Neural crest cell (in vitro differentiated cells): Measurements from ENCODE around the gene SCO1. TPM values are rescaled to one million over a fixed set of nuclear protein-coding genes. Genes with fewer than 3 reads are reported as not detected.

Source experiments
- DNase-seq: peaks from one replicate; pipeline ENCODE4 v3.0.0; 2021; ENCODE audit warnings: low read depth, mixed read lengths, low spot score
- H3K27ac Mint-ChIP-seq: one replicate; pipeline ENCODE4 v1.8.0; 2021; ENCODE audit warnings: mild to moderate bottlenecking, mixed read lengths; ENCODE audit not compliant: unreplicated experiment
- H3K27me3 Mint-ChIP-seq: 2 replicates; pipeline ENCODE4 v1.8.0; 2021; ENCODE audit warnings: low read depth, mild to moderate bottlenecking, mixed read lengths
- H3K36me3 Mint-ChIP-seq: 2 replicates; pipeline ENCODE4 v1.8.0; 2021; ENCODE audit warnings: low read depth, mild to moderate bottlenecking, mixed read lengths
- H3K4me1 Mint-ChIP-seq: 2 replicates; pipeline ENCODE4 v1.8.0; 2021; ENCODE audit warnings: mixed read lengths
- H3K4me3 Mint-ChIP-seq: one replicate; pipeline ENCODE4 v1.8.0; 2021; ENCODE audit warnings: mild to moderate bottlenecking, mixed read lengths
- H3K9me3 Mint-ChIP-seq: 2 replicates; pipeline ENCODE4 v1.8.0; 2021; ENCODE audit warnings: mixed read lengths
- total RNA-seq: library from RNA; stranded (reverse); gene quantifications from 2 replicates; pipeline ENCODE4 v1.2.1, GENCODE V29; 2021
- TF ChIP-seq, protein P1 (sequence below): fragments of 200-600 bp; sonication (generic); conservative IDR thresholded peaks from 2 replicates; pipeline ENCODE4 v1.5.0; 2021; ENCODE audit warnings: antibody characterized with exemption, mild to moderate bottlenecking

Gene SCO1
- total RNA-seq, 1 donor from 2014 or later: 36.2 TPM

DNA sequence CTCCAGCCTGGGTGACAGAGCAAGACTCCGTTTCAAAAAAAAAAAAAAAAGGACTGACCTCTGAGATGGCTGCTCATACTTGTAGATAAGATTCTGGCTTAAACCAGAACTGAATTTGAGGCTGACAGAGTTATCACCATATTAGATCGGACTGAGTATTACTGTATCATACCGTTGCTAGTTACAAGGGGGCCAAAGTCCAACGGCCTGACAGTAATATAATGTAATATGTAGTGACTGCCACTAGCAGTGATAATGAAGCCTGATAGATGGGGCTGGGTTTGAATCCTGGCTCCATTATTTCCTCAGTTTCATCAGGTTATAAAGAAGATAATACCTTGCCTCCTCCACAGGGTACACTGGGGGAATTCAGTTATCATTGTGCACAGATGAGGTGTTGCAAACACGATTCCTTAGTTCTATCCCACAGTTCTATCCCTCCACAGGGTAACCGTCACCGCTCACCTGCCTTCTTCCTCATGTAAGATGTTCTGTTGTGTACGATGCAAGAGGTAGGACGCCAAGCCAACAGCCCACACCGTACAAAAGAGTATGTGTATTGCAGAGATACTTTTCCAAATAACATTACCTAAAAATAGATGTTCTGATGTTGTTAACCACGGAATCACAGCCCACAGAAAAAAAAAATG is 27.3 kb upstream of the SCO1 start:
- H3K4me1 Mint-ChIP-seq: no peaks in the 10 kb centered on the region
- no peaks in the 10 kb centered on the region for H3K9me3 Mint-ChIP-seq
- H3K27ac Mint-ChIP-seq: no peak overlapping the region
- H3K27me3 Mint-ChIP-seq: no peaks in the 10 kb centered on the region
- no peak for DNase-seq
- no peaks in the 10 kb centered on the region for H3K36me3 Mint-ChIP-seq
- no peak overlapping the region for H3K4me3 Mint-ChIP-seq
- TF ChIP-seq, protein P1, sequence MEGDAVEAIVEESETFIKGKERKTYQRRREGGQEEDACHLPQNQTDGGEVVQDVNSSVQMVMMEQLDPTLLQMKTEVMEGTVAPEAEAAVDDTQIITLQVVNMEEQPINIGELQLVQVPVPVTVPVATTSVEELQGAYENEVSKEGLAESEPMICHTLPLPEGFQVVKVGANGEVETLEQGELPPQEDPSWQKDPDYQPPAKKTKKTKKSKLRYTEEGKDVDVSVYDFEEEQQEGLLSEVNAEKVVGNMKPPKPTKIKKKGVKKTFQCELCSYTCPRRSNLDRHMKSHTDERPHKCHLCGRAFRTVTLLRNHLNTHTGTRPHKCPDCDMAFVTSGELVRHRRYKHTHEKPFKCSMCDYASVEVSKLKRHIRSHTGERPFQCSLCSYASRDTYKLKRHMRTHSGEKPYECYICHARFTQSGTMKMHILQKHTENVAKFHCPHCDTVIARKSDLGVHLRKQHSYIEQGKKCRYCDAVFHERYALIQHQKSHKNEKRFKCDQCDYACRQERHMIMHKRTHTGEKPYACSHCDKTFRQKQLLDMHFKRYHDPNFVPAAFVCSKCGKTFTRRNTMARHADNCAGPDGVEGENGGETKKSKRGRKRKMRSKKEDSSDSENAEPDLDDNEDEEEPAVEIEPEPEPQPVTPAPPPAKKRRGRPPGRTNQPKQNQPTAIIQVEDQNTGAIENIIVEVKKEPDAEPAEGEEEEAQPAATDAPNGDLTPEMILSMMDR: no peak

DNA sequence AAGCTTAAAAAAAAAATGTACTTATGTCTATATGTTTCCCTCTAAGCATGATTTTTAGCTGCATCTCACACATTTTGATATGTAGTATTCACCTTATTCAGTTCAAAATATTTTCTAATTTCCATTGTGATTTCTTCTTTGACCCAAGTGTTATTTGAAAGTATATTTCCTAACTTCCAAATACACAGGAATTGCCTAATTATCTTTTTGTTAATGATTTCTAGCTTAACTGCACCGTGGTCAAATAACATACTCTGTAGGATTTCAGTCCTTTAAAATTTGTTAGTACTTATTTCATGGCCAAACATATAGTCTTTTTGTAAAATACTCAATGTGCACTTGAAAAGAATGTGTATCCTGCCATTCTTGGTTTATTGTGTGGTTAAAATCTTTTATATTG is 21.2 kb upstream of the SCO1 start:
- no peaks in the 10 kb centered on the region for H3K36me3 Mint-ChIP-seq
- H3K9me3 Mint-ChIP-seq: no peaks in the 10 kb centered on the region
- no peak for DNase-seq
- no peaks in the 10 kb centered on the region for H3K27me3 Mint-ChIP-seq
- H3K27ac Mint-ChIP-seq: no peak overlapping the region
- no peak overlapping the region for H3K4me3 Mint-ChIP-seq
- TF ChIP-seq, protein P1: no peak
- H3K4me1 Mint-ChIP-seq: no peaks in the 10 kb centered on the region

DNA sequence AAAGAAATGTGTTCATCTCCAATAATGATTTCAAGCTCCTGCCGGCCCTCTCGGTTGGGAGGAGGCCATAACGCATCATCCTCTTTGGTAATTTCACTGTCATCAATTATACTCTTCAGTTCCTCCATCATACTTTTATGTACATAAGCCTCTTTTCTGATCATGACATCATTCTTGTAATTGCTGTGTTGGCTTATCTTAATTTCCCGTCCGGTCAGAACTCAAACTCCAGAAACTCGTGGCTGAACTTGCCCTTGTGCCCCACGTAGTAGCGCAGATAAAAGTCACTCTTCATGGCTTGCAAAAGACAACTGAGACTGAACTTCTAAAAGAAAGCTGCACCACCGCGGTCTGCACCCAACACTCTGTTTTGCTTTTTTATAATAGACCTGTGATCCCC is 18.9 kb upstream of the SCO1 start:
- Mint-ChIP-seq H3K4me3 (no peak overlapping the region), H3K27ac (no peak overlapping the region), H3K27me3 (no peaks in the 10 kb centered on the region), H3K4me1 (no peaks in the 10 kb centered on the region), H3K9me3 (no peaks in the 10 kb centered on the region), H3K36me3 (peaks cover 4% of the 10 kb centered on the region)
- TF ChIP-seq, protein P1: no peak
- DNase-seq: no peak

DNA sequence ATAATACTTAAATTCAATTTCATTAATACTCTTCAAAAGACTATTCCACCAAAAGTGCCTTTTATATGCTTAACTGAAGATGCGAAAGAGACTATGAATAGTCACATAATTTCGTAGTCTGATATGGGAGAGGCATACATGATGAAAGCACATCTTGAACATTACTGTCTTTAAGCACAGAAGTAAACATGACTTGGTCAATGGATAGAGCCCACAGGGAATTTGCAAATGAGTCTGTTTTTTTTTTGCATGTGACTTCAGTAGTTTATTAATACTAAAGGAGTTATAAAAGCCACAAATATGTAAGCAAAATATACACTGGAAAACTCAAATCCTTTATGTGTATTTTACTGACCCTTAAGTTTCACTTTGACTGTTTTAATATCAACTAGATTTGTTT is 16.0 kb upstream of the SCO1 start:
- Mint-ChIP-seq H3K27ac (no peak overlapping the region), H3K4me1 (no peaks in the 10 kb centered on the region), H3K36me3 (peaks cover 8% of the 10 kb centered on the region), H3K27me3 (no peaks in the 10 kb centered on the region), H3K4me3 (no peak overlapping the region), H3K9me3 (no peaks in the 10 kb centered on the region)
- TF ChIP-seq, protein P1: no peak
- no peak for DNase-seq

DNA sequence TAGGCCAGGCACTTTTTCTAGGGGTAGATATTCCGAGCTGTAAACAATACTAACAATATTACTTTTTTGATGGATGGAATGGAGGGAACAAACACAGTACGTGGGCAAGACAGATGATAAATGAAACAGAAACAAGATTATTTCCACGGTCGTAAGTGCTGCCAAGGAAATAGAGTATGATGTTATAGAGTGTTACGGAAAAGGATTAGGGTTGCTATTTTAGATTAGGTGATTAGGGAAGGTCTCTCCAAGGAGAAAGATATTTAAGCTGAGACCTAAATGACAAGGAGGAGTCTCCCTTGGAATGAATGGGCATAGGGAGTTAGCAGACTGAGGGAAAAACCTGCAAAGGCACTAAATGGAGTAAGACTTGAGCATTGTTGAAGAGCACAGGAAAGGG is 8.4 kb upstream of the SCO1 start:
- Mint-ChIP-seq H3K9me3 (no peaks in the 10 kb centered on the region), H3K27ac (no peak overlapping the region), H3K4me3 (no peak overlapping the region), H3K27me3 (no peaks in the 10 kb centered on the region), H3K36me3 (peaks cover 7% of the 10 kb centered on the region), H3K4me1 (peaks cover 8% of the 10 kb centered on the region)
- TF ChIP-seq, protein P1: no peak
- DNase-seq: no peak
